Gastrocnemius medialis (tissue), 4 donors: ENCODE measurements around the gene GLYATL1B.
"Not testable (repeated sequence)": the region's sequence is repeated elsewhere in the genome, so short reads cannot be mapped to it uniquely, and the experiment has no call there.

ENCODE experiments used
- POLR2A ChIP-seq, 2 donors: fragments of 450-650 bp; IDR thresholded peaks; one replicate each; pipeline ENCODE4 v1.6.1; 2017; ENCODE audit warnings: antibody characterized with exemption in 2 of 2, mild to moderate bottlenecking in 2 of 2, moderate library complexity in 2 of 2
- TF ChIP-seq, protein P1 (sequence below), 5 experiments: fragments of 450-650 bp in 3 of 5; fragments of 200-600 bp in 2 of 5; sonication (generic) in 2 of 5; IDR thresholded peaks in 4 of 5; conservative IDR thresholded peaks in 1 of 5; 1 replicate in 4 of 5; 2 replicates in 1 of 5; pipeline ENCODE4 v1.5.1; 2016 to 2019; ENCODE audit warnings: antibody characterized with exemption in 5 of 5, mild to moderate bottlenecking in 3 of 5, moderate library complexity in 3 of 5

DNA sequence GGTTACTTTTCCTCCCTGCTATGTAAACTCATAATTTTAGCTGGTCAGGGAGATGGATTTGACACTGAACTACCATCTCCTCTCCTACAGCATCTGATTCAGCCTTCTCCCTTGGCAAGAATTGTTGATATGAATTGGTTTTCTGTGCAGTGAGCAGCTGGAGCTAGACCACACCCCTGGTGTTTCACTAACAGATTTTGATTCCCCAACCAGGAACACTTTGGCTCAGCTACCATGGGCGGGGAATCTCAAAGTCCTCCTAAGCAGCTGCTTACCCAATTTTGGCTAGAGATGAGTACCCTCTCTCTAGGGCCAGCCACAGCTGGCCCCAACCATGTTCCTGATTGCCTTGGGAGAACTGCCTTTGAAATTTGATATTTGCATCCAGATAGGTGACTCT is 48.7 kb upstream of the GLYATL1B start:
- not testable (repeated sequence) for TF ChIP-seq POLR2A (IDR thresholded peaks at IDR 0.05)
- TF ChIP-seq, protein P1, sequence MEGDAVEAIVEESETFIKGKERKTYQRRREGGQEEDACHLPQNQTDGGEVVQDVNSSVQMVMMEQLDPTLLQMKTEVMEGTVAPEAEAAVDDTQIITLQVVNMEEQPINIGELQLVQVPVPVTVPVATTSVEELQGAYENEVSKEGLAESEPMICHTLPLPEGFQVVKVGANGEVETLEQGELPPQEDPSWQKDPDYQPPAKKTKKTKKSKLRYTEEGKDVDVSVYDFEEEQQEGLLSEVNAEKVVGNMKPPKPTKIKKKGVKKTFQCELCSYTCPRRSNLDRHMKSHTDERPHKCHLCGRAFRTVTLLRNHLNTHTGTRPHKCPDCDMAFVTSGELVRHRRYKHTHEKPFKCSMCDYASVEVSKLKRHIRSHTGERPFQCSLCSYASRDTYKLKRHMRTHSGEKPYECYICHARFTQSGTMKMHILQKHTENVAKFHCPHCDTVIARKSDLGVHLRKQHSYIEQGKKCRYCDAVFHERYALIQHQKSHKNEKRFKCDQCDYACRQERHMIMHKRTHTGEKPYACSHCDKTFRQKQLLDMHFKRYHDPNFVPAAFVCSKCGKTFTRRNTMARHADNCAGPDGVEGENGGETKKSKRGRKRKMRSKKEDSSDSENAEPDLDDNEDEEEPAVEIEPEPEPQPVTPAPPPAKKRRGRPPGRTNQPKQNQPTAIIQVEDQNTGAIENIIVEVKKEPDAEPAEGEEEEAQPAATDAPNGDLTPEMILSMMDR (IDR thresholded peaks at IDR 0.05 in 4 of 5, conservative IDR thresholded peaks at IDR 0.05 in 1 of 5): not testable (repeated sequence)
